ENCODE results near the gene MEGF6.

The MEGF6 gene

DNA sequence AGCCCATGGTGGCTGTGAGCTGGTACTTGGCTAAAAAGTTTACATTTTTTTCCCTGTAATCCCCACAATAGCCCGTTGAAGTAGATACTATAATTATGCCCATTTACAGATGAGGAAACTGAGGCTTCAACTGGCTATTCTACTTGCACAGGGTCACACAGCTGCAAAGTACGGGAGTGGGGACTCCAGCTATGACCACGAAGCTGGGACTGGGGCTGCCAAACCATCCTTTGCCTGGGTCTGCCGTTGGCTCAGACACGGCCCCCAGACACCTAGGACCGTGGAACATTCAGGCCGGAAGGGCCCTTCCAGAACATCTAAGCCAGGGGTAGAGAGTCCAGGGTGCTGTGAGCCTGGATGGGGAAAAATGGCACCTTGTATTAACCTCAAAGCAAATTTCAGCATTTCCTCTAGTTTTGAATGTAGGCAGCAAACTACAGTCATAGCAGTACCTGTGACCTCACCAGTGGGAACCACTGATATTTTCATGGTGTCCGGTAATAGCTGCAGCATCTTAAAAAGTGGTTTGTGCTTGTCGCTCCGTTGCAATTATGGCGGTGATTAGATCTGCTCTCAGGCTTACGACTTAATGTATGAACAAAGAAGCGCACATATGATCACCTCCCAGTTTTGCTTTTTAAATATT is 45.3 kb upstream of the MEGF6 start:
- DNase-seq (ENCODE audit: low read depth), result peak; percentile 93
- peak overlapping the region; percentile 49 for H3K4me3 ChIP-seq (ENCODE audit: low read depth, low read length)
- TF ChIP-seq CTCF (IDR thresholded peaks at IDR 0.05; ENCODE audit: insufficient read depth, low read depth, low read length, missing control alignments), result no peak

GRCh38 chr1:3654549-3655281 is 43.4 kb upstream of the MEGF6 start:
- H3K4me3 ChIP-seq (ENCODE audit: low read depth, low read length), result peak overlapping the region; percentile 79

GRCh38 chr1:3653286-3653618 is 41.9 kb upstream of the MEGF6 start:
- no peak for TF ChIP-seq CTCF (IDR thresholded peaks at IDR 0.05; ENCODE audit: insufficient read depth, low read depth, low read length, missing control alignments)
- peak overlapping the region; percentile 79 for H3K4me3 ChIP-seq (ENCODE audit: low read depth, low read length)
- no peak for DNase-seq (ENCODE audit: low read depth)

More at GRCh38 chr1:3654549-3655281, 43.4 kb upstream of the MEGF6 start:
- TF ChIP-seq CTCF (IDR thresholded peaks at IDR 0.05; ENCODE audit: insufficient read depth, low read depth, low read length, missing control alignments), result no peak
- DNase-seq (ENCODE audit: low read depth), result no peak

DNA sequence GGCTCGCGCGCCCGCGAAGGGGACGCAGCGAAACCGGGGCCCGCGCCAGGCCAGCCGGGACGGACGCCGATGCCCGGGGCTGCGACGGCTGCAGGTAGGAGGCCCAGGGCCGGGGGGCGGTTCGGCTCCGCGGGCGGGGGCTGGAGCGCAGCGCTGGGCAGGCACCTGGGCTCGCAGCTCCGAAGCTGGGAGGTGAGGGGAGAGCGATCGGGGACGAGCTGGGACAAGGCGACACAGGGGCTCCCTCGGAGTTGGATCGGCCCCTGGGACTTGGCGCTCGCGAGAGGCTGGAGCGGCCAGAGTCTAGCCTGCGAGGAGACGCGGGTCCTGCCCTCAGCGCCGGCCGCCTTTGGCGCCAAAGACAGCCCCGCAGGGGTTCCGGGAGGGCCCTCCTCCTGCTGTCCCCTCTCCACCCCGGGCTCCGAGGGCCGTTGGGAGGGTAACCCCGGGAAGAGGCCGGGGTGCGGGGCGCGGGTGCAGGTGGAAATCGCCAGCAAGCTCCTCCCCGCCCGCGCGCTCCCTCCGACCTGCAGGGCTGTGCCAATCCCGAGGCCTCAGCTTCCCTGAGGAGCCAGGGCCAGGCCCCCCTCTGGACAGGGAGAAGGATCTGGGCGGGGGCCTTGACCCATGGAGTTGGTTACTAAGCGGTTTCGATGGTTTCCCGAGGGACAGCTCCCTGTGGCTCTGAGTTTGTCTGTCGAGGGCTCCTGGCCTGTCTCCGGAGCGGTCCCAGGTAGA is 41.4 kb upstream of the MEGF6 start:
- DNase-seq (ENCODE audit: low read depth), result peak; percentile 65
- H3K4me3 ChIP-seq (ENCODE audit: low read depth, low read length), result peak overlapping the region; percentile 79
- TF ChIP-seq CTCF (IDR thresholded peaks at IDR 0.05; ENCODE audit: insufficient read depth, low read depth, low read length, missing control alignments), result no peak

DNA sequence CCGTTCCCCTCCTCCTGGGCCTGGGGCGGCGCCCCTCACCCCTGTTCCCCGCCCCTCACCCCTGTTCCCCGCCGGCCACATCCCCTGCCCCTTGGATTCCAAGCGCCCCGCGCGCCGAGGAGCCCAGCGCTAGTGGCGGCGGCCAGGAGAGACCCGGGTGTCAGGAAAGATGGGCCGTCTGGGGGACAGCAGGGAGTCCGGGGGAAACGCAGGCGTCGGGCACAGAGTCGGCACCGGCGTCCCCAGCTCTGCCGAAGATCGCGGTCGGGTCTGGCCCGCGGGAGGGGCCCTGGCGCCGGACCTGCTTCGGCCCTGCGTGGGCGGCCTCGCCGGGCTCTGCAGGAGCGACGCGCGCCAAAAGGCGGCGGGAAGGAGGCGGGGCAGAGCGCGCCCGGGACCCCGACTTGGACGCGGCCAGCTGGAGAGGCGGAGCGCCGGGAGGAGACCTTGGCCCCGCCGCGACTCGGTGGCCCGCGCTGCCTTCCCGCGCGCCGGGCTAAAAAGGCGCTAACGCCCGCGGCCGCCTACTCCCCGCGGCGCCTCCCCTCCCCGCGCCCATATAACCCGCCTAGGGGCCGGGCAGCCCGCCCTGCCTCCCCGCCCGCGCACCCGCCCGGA is 40.7 kb upstream of the MEGF6 start, which contains the start of gene TP73:
TP73 (plus strand) TSS at position 587 of the 618 bp plus-strand sequence. CDS start 29,850 bp downstream, outside the sequence.
- no peak for TF ChIP-seq CTCF (IDR thresholded peaks at IDR 0.05; ENCODE audit: insufficient read depth, low read depth, low read length, missing control alignments)
- DNase-seq (ENCODE audit: low read depth), result peak; percentile 84
- peak within 1 kb of the TSS; percentile 79 for H3K4me3 ChIP-seq (ENCODE audit: low read depth, low read length)

GRCh38 chr1:3651026-3651929 is 40.0 kb upstream of the MEGF6 start:
- peak; percentile 62 for DNase-seq (ENCODE audit: low read depth)
- H3K4me3 ChIP-seq (ENCODE audit: low read depth, low read length), result peak overlapping the region; percentile 79

More at GRCh38 chr1:3651026-3651929, 40.0 kb upstream of the MEGF6 start:
- TF ChIP-seq CTCF (IDR thresholded peaks at IDR 0.05; ENCODE audit: insufficient read depth, low read depth, low read length, missing control alignments), result no peak
